ENCODE measurements around the gene IDH2. TPM values are rescaled to one million over a fixed set of nuclear protein-coding genes. Genes with fewer than 3 reads are reported as not detected.

Gene IDH2
- total and polyA plus RNA-seq, 4 donors: 65.5 to 144 (median 126) TPM

DNA sequence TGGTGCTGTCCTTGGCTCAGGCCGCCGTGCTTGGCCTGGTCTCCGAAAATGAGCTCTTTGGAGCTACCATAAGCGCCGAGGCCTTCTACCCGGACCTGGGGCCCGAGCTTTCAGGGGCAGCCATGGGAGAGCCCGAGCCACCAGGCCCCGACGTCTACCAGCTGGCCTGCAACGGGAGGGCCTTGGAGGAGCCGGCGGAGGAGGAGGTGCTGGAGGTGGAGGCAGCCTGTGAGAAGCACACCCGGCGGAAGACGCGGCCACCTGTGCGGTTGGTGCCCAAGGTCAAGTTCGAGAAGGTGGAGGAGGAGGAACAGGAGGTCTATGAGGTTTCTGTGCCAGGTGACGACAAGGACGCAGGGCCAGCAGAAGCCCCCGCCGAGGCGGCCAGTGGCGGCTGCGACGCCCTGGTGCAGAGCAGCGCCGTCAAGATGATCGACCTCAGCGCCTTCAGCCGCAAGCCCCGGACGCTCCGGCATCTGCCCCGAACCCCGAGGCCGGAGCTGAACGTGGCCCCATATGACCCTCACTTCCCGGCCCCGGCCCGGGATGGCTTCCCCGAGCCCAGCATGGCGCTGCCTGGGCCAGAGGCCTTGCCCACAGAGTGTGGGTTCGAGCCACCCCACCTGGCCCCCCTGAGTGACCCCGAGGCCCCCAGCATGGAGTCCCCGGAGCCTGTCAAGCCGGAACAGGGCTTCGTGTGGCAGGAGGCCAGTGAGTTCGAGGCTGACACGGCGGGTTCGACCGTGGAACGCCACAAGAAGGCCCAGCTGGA, 34.9 kb downstream of the IDH2 start:
- Histone ChIP-seq H3K4me3 (ENCODE audit: low read depth, low read length) (no peak overlapping the region), H3K36me3 (ENCODE audit: control insufficient read depth, insufficient read depth, low read length) (peaks cover 31% of the 10 kb centered on the region), H3K27ac (ENCODE audit: low read depth, low read length) (no peak overlapping the region), H3K9me3 (ENCODE audit: control insufficient read depth, insufficient read depth, low read length) (no peaks in the 10 kb centered on the region), H3K27me3 (ENCODE audit: control insufficient read depth, insufficient read depth, low read length) (no peaks in the 10 kb centered on the region), H3K4me1 (ENCODE audit: control insufficient read depth, insufficient read depth, low read length) (peaks cover 36% of the 10 kb centered on the region)
- WGBS (ENCODE audit: insufficient coverage): 96% methylated on average over 55 of the region's 55 CpGs
- DNase-seq (ENCODE audit: low read depth in 4 of 6, low spot score in 6 of 6): no peak

DNA sequence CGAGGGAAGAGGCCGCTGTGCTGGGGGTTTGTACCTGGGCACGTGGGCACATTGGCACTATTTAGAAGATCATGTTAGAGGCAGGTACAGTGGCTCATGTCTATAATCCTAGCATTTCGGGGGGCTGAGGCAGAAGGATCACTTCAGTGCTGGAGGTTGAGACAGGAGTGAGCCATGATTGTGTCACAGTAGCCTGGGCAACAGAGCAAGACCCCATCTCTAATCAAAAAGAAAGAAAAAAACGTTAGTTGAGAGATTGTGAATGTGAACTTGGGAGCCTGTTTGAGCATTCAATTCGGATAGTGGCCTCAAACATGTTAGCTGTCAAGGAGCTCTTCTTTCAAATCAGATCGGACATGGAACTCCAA, 36.6 kb downstream of the IDH2 start:
- Histone ChIP-seq H3K4me1 (ENCODE audit: control insufficient read depth, insufficient read depth, low read length) (peaks cover 49% of the 10 kb centered on the region), H3K4me3 (ENCODE audit: low read depth, low read length) (no peak overlapping the region), H3K27ac (ENCODE audit: low read depth, low read length) (no peak overlapping the region), H3K27me3 (ENCODE audit: control insufficient read depth, insufficient read depth, low read length) (no peaks in the 10 kb centered on the region), H3K36me3 (ENCODE audit: control insufficient read depth, insufficient read depth, low read length) (peaks cover 33% of the 10 kb centered on the region), H3K9me3 (ENCODE audit: control insufficient read depth, insufficient read depth, low read length) (no peaks in the 10 kb centered on the region)
- WGBS (ENCODE audit: insufficient coverage): 94% methylated on average over 3 of the region's 7 CpGs
- no peak for DNase-seq (ENCODE audit: low read depth in 4 of 6, low spot score in 6 of 6)

DNA sequence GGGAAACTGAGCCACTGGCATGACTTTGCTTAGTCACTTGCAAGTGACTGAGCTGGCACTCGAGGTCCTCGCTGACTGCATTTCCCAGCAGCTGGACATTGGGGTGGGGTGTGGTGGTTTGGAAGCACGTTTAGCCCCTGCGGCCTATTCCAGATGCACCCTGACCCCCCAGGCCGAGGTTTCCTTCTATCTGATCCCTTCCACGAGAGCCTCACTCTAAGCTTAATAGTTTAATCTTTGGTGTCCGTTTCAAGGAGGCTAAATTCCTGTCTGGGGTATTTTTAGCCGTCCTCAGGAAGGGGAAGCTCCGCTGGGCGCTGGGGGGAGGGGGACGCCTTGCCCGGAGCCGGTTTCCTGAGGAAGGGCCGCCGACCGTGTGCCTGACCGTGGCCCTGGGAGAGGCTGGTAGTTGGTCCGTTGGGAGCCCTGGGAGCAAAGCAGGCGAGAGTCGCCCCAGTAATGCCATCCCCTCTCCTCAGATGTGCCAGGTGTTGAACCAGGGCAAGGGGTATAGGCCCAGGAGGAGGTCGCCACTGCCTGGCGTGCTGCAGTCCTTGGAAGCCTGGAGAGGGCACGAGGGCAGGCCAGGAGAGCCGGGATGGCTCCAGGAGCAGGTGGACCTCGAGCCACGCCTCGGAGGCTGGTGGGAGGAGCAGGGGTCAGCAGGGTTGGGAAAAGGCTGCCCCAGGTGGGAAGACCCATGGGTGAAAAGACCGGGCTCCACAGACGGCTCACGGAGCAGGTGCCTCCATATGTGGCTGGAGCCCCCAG, 37.2 kb downstream of the IDH2 start:
- H3K27me3 ChIP-seq (ENCODE audit: control insufficient read depth, insufficient read depth, low read length): no peaks in the 10 kb centered on the region
- peaks cover 50% of the 10 kb centered on the region for H3K4me1 ChIP-seq (ENCODE audit: control insufficient read depth, insufficient read depth, low read length)
- H3K4me3 ChIP-seq (ENCODE audit: low read depth, low read length): no peak overlapping the region
- WGBS (ENCODE audit: insufficient coverage): 84% methylated on average over 14 of the region's 30 CpGs
- DNase-seq (ENCODE audit: low read depth in 4 of 6, low spot score in 6 of 6): no peak
- H3K9me3 ChIP-seq (ENCODE audit: control insufficient read depth, insufficient read depth, low read length): no peaks in the 10 kb centered on the region
- no peak overlapping the region for H3K27ac ChIP-seq (ENCODE audit: low read depth, low read length)
- H3K36me3 ChIP-seq (ENCODE audit: control insufficient read depth, insufficient read depth, low read length): peaks cover 33% of the 10 kb centered on the region

DNA sequence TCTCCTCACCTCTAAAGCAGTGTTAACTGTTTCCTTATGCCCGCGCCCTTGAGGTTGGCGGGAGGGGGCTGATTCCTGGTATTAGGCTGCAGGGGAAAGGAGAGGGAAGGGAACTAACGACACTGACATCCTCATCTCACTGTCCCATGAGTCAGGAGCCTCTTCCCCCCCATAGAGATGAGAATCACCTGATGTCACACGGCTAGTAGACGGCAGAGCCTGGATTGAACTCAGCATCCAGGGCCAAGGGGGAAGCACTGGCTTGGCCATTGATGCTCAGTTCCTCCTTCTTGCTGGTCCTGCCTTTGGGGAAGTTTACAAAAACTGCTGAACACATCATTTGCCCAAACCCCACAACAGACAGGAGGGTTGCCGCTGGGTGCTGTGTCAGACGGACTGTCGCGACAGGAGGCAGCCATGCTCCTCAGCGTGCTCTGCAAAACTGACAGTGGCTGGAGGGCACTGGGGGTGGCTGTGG, 38.5 kb downstream of the IDH2 start:
- peaks cover 38% of the 10 kb centered on the region for H3K36me3 ChIP-seq (ENCODE audit: control insufficient read depth, insufficient read depth, low read length)
- no peaks in the 10 kb centered on the region for H3K27me3 ChIP-seq (ENCODE audit: control insufficient read depth, insufficient read depth, low read length)
- H3K4me1 ChIP-seq (ENCODE audit: control insufficient read depth, insufficient read depth, low read length): peaks cover 60% of the 10 kb centered on the region
- no peak for DNase-seq (ENCODE audit: low read depth in 4 of 6, low spot score in 6 of 6)
- H3K4me3 ChIP-seq (ENCODE audit: low read depth, low read length): no peak overlapping the region
- no peaks in the 10 kb centered on the region for H3K9me3 ChIP-seq (ENCODE audit: control insufficient read depth, insufficient read depth, low read length)
- peak overlapping the region; percentile 29 for H3K27ac ChIP-seq (ENCODE audit: low read depth, low read length)
- WGBS (ENCODE audit: insufficient coverage): 84% methylated on average over 7 of the region's 11 CpGs

DNA sequence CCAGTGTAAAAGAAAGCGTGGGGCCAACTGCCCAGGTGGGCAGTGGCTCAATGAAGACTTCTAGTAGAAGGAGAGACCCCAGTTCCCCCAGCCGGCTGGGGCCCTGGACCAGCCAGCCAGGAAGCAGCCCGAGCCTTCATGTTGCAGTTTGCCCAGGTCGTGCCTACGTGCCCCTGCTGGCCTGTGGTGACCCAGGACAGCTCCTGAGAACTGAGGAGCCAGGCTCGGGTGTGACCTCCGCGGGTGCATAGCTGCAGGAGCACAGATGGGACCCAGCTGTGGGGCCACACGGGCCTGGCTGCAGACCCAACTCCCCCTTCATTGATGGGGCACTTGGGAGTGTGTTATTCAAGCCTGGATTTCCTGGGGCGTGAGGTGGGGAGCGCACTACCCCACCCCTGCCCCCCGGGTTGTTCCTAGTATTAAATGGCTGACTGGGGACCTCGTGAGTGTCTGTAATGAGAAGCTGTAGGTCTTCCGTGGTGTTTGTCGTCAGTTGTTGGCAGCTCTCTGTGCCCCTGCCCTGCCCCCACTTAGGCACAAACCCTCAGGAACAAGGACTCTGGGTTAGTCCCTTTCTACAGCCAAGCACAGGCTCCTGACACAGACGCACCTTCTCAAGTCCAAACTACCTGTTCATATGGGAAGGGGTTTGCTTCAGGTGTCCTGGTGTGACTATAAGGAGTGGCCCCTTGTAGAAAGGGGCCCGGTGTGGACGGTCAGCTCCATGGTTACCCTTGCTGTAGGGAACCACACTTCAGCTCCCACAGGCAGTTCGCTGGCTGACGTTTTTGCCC, 39.1 kb downstream of the IDH2 start:
- Histone ChIP-seq H3K4me3 (ENCODE audit: low read depth, low read length) (no peak overlapping the region), H3K27me3 (ENCODE audit: control insufficient read depth, insufficient read depth, low read length) (no peaks in the 10 kb centered on the region), H3K4me1 (ENCODE audit: control insufficient read depth, insufficient read depth, low read length) (peaks cover 60% of the 10 kb centered on the region), H3K9me3 (ENCODE audit: control insufficient read depth, insufficient read depth, low read length) (no peaks in the 10 kb centered on the region), H3K36me3 (ENCODE audit: control insufficient read depth, insufficient read depth, low read length) (peaks cover 35% of the 10 kb centered on the region), H3K27ac (ENCODE audit: low read depth, low read length) (peak overlapping the region; percentile 29)
- no peak for DNase-seq (ENCODE audit: low read depth in 4 of 6, low spot score in 6 of 6)
- WGBS (ENCODE audit: insufficient coverage): 53% methylated on average over 11 of the region's 20 CpGs

DNA sequence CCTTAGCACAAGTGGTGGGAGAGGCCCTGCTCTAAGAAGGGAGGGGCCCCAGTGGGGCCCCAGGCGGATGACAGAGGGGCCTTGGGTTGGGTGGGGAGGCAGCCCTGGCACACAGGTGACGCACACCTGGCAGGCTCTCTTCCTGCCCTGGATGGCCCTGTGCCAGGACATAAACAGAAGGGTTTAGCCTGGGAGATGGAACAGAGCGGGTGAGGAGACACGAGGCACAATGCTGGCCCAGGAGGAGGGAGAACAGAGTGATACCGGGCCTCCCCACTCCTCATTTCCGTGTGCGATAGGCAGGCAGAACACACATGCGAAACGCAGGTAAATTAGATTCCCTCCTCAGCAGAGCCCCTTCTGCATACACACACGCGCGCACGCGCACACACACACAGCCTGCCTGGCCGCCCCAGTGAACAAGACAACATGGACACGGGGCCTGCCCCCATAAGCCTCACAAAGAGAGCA, 39.8 kb downstream of the IDH2 start:
- Histone ChIP-seq H3K36me3 (ENCODE audit: control insufficient read depth, insufficient read depth, low read length) (peaks cover 32% of the 10 kb centered on the region), H3K27me3 (ENCODE audit: control insufficient read depth, insufficient read depth, low read length) (no peaks in the 10 kb centered on the region), H3K4me3 (ENCODE audit: low read depth, low read length) (no peak overlapping the region), H3K27ac (ENCODE audit: low read depth, low read length) (peak overlapping the region; percentile 29), H3K4me1 (ENCODE audit: control insufficient read depth, insufficient read depth, low read length) (peaks cover 60% of the 10 kb centered on the region), H3K9me3 (ENCODE audit: control insufficient read depth, insufficient read depth, low read length) (no peaks in the 10 kb centered on the region)
- peak in 2 of 6 donors; percentile 31 to 82 for DNase-seq (ENCODE audit: low read depth in 4 of 6, low spot score in 6 of 6)
- WGBS (ENCODE audit: insufficient coverage): 39% methylated on average over 6 of the region's 16 CpGs

DNA sequence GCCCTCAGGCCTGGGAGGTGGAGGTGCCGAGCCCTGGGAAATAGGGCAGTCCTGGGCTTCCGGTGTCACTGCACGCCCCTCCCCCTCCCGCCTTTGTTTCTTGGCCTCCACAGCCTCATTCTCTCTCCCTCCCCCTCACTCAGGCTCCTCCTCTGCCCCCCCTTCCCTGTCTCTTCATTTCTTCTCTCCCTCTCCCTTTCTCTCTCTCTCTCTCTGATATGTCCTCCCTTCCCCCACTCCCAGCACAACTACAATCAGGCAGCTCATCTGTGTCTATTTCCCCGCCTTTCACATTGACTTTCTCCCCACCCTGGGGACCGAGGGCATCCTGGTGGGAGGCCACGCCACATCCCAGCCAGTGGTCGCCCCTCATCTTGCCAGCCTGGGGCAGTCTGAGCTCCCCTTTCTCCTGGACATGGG, 40.2 kb downstream of the IDH2 start:
- WGBS (ENCODE audit: insufficient coverage): 25% methylated on average over 5 of the region's 8 CpGs
- no peaks in the 10 kb centered on the region for H3K27me3 ChIP-seq (ENCODE audit: control insufficient read depth, insufficient read depth, low read length)
- peaks cover 27% of the 10 kb centered on the region for H3K36me3 ChIP-seq (ENCODE audit: control insufficient read depth, insufficient read depth, low read length)
- peak overlapping the region; percentile 15 for H3K27ac ChIP-seq (ENCODE audit: low read depth, low read length)
- peak in 2 of 6 donors; percentile 64 to 92 for DNase-seq (ENCODE audit: low read depth in 4 of 6, low spot score in 6 of 6)
- H3K4me3 ChIP-seq (ENCODE audit: low read depth, low read length): no peak overlapping the region
- H3K9me3 ChIP-seq (ENCODE audit: control insufficient read depth, insufficient read depth, low read length): no peaks in the 10 kb centered on the region
- peaks cover 60% of the 10 kb centered on the region for H3K4me1 ChIP-seq (ENCODE audit: control insufficient read depth, insufficient read depth, low read length)

DNA sequence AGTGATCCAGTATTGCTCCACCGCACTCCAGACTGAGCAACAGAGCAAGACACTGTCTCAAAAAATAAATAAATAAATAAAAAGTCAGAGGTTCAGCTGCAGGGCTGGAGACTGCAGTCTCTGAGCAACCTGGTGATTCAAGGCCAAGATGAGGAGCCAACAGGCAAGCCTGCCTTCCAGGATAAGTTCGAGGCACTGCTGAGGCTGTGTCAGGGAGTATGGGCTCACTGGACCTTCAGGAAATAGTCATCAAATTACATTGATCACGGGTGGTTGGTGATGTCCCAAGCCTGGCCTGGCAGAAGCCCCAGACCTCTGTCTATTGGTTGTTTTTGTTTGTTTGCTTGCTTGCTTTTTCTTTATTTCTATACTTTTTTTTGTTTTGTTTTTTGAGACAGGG, 41.5 kb downstream of the IDH2 start:
- DNase-seq (ENCODE audit: low read depth in 4 of 6, low spot score in 6 of 6): no peak
- Histone ChIP-seq H3K27ac (ENCODE audit: low read depth, low read length) (no peak overlapping the region), H3K4me3 (ENCODE audit: low read depth, low read length) (no peak overlapping the region), H3K9me3 (ENCODE audit: control insufficient read depth, insufficient read depth, low read length) (no peaks in the 10 kb centered on the region), H3K4me1 (ENCODE audit: control insufficient read depth, insufficient read depth, low read length) (peaks cover 60% of the 10 kb centered on the region), H3K36me3 (ENCODE audit: control insufficient read depth, insufficient read depth, low read length) (peaks cover 28% of the 10 kb centered on the region), H3K27me3 (ENCODE audit: control insufficient read depth, insufficient read depth, low read length) (no peaks in the 10 kb centered on the region)
- no CpG with 5 or more reads among the region's 3 CpGs for WGBS (ENCODE audit: insufficient coverage)

DNA sequence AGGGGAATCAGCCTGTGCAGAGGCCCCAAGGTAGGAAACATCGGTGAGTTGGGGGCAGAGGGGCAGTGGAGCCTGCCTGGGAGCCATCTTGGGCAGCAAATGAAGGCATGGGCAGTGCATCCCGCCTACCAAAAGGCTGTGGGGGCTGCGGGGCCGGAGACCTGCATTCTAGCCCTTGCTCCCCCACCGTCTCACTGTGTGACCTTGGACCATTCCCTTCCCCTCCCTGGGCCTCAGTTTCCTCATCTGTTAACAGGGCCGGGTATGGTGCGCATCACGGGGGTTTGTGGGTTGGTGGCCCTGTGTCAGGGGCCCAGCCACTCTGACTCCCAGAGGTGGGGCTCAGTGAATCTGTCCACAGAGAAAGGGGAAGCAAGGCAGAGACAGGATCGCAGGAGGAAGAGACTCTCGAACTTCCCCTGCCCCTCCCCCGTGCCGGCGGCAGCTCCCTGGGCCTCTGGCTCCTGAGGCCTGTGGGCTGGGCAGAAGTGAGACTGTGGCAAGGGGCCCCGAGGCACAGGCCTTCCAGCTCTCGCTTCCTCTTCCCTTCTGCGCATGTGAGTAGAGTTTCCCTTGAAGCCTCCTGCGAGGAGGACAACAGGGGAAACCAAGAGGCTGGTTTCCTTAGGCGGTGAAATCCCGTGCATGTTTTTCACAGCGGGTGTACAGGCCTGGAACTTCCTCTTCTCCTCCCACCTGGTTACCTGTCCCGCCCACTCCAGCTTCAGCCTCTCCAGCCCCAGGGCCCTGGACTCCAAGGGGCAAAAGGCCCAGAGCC, 42.9 kb downstream of the IDH2 start:
- Histone ChIP-seq H3K9me3 (ENCODE audit: control insufficient read depth, insufficient read depth, low read length) (no peaks in the 10 kb centered on the region), H3K27me3 (ENCODE audit: control insufficient read depth, insufficient read depth, low read length) (no peaks in the 10 kb centered on the region), H3K36me3 (ENCODE audit: control insufficient read depth, insufficient read depth, low read length) (peaks cover 21% of the 10 kb centered on the region), H3K27ac (ENCODE audit: low read depth, low read length) (peak overlapping the region; percentile 29), H3K4me1 (ENCODE audit: control insufficient read depth, insufficient read depth, low read length) (peaks cover 57% of the 10 kb centered on the region), H3K4me3 (ENCODE audit: low read depth, low read length) (no peak overlapping the region)
- peak in 1 of 6 donors; percentile 43 for DNase-seq (ENCODE audit: low read depth in 4 of 6, low spot score in 6 of 6)
- 67% methylated on average over 19 of the region's 21 CpGs for WGBS (ENCODE audit: insufficient coverage)

Measured in spinal cord (tissue), 10 donors.